Stomach (tissue), 4 donors: ENCODE measurements around the gene ELMO1.

Source experiments
- POLR2AphosphoS5 ChIP-seq, 3 donors: sonication (generic); formaldehyde crosslinking; IDR thresholded peaks; one replicate each; pipeline ENCODE4 v1.6.1; 2016; ENCODE audit warnings: antibody characterized with exemption in 3 of 3
- TF ChIP-seq, protein P1 (sequence below), 7 experiments: fragments of 450-650 bp in 4 of 7; fragments of 200-600 bp in 3 of 7; sonication (generic) in 3 of 7; IDR thresholded peaks; one replicate each; pipeline ENCODE4 v1.5.1; 2016 to 2019; ENCODE audit warnings: antibody characterized with exemption in 7 of 7, control low read depth in 2 of 7, mild to moderate bottlenecking in 1 of 7

DNA sequence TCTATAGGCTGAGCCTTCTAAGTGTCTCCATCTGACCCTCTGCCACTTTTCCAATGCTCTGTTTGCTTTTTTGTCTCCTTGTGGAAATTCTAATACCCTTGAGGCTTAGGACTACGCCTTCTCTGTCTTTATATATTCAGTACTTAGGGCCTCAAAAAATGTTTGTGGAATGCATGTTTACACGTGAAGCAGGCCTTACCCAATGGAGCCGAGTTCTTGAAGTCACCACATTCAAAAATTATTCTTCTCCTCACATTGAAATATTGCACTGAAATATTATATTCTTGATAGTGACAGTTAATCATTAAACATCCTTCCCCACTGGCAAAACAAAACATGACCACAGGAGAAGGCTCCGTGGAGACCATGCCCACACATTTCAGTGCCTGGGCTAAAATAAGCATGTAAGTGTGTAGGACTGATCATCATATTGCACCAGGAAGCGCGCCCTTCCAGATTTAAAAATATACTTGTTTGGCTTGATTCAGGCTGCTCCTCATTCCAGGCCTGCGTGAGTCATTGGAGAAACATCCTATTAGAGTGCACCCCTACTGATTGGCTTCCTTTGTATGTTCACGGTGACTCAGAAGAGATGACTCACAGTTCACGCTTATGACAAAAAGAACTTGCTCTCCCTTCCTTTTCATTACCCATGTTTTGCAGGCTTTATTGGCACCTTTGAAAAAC is 416.9 kb downstream of the ELMO1 start:
- peak; percentile 69 to 92 (median 80) for TF ChIP-seq POLR2AphosphoS5 (IDR thresholded peaks at IDR 0.05)
- TF ChIP-seq, protein P1, sequence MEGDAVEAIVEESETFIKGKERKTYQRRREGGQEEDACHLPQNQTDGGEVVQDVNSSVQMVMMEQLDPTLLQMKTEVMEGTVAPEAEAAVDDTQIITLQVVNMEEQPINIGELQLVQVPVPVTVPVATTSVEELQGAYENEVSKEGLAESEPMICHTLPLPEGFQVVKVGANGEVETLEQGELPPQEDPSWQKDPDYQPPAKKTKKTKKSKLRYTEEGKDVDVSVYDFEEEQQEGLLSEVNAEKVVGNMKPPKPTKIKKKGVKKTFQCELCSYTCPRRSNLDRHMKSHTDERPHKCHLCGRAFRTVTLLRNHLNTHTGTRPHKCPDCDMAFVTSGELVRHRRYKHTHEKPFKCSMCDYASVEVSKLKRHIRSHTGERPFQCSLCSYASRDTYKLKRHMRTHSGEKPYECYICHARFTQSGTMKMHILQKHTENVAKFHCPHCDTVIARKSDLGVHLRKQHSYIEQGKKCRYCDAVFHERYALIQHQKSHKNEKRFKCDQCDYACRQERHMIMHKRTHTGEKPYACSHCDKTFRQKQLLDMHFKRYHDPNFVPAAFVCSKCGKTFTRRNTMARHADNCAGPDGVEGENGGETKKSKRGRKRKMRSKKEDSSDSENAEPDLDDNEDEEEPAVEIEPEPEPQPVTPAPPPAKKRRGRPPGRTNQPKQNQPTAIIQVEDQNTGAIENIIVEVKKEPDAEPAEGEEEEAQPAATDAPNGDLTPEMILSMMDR (IDR thresholded peaks at IDR 0.05) = no peak
